Mammary epithelial cell (primary cell): ENCODE data around the gene BACH2.

Experiments
- CTCF ChIP-seq, 2 donors: IDR thresholded peaks in 1 of 2; conservative IDR thresholded peaks in 1 of 2; 2 replicates each; pipeline ENCODE4 v1.5.1; 2011 to 2012; ENCODE audit warnings: inconsistent platforms in 2 of 2, low read length in 2 of 2, mild to moderate bottlenecking in 2 of 2, control low read depth in 1 of 2, low read depth in 1 of 2; ENCODE audit not compliant: insufficient read depth in 1 of 2; ENCODE audit errors: extremely low read depth in 1 of 2
- EZH2 ChIP-seq: IDR thresholded peaks from 2 replicates; pipeline ENCODE4 v1.6.1; 2012; ENCODE audit warnings: low read length, inconsistent platforms, borderline replicate concordance

GRCh38 chr6:90285042-90285481 is 11.6 kb downstream of the BACH2 start:
- TF ChIP-seq EZH2 (no peak), CTCF (conservative IDR thresholded peaks at IDR 0.05 in 1 of 2, IDR thresholded peaks at IDR 0.05 in 1 of 2; ENCODE audit: extremely low read depth in 1 of 2, insufficient read depth in 1 of 2, low read depth in 1 of 2, low read length in 2 of 2) (no peak)
